BLaER1 (cell line): ENCODE results near the gene TAS1R2.

ENCODE experiments used
- H3K27ac ChIP-seq: shearing (Covaris generic); formaldehyde crosslinking; 2 replicates; pipeline ENCODE4 v1.8.1; 2022
- H3K27me3 ChIP-seq: shearing (Covaris generic); formaldehyde crosslinking; 2 replicates; pipeline ENCODE4 v1.8.1; 2022
- H3K36me3 ChIP-seq: shearing (Covaris generic); formaldehyde crosslinking; 2 replicates; pipeline ENCODE4 v1.8.1; 2022
- H3K4me1 ChIP-seq: shearing (Covaris generic); formaldehyde crosslinking; 2 replicates; pipeline ENCODE4 v1.8.1; 2022
- H3K4me2 ChIP-seq: shearing (Covaris generic); formaldehyde crosslinking; 2 replicates; pipeline ENCODE4 v1.8.1; 2022
- H3K4me3 ChIP-seq: shearing (Covaris generic); formaldehyde crosslinking; 2 replicates; pipeline ENCODE4 v1.8.1; 2022
- H3K9ac ChIP-seq: shearing (Covaris generic); formaldehyde crosslinking; 2 replicates; pipeline ENCODE4 v1.8.1; 2022
- H3K9me3 ChIP-seq: shearing (Covaris generic); formaldehyde crosslinking; 2 replicates; pipeline ENCODE4 v1.8.1; 2022
- H4K20me1 ChIP-seq: shearing (Covaris generic); formaldehyde crosslinking; 2 replicates; pipeline ENCODE4 v1.8.1; 2022
- Cebpa-rat ChIP-seq: shearing (Covaris generic); IDR thresholded peaks from 2 replicates; pipeline ENCODE4 v1.8.1; 2022

The TAS1R2 gene

DNA sequence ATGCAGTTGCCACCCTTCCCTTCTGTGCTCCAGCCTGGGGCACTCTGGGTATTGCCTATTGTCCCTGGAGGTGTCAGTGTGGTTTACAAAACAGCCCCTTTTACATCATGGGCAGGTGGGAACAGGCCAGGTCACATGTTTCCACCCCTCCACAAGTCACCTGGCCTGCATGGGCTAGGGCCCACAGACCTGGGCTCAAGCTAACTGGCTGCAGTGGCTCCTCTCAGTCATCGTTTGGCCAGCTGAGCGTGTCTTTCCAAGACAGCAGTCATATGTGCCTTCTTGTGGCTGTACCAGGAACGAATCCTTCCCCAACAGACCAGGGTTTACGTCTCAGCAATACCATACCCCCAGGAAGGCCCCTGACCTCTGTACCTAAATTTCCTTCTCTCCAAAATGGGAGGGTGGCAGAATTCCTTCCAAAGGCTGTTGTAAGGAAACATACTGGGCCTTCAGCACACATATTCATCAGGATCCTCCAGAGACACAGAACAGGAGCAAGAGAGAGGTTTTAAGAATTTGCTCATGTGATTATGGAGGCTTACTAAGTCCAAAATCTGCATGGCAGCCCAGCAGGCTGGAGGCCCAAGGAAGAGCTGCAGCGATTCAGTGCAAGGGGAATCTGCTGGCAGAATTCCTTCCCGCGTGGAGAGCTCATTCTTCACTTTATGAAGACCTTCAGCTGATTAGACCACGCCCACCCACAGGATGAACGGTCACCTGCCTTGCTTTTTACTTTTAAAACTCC lies 10.6 kb upstream of the TAS1R2 start:
- Histone ChIP-seq H3K4me2 (peak overlapping the region; percentile 78), H4K20me1 (no peaks in the 10 kb centered on the region), H3K27me3 (no peaks in the 10 kb centered on the region), H3K4me3 (no peak overlapping the region), H3K9me3 (no peaks in the 10 kb centered on the region), H3K4me1 (peaks cover 33% of the 10 kb centered on the region), H3K9ac (no peak overlapping the region), H3K36me3 (peaks cover 31% of the 10 kb centered on the region), H3K27ac (no peak overlapping the region; the same call in 1 of the 2 replicates)
- no peak for TF ChIP-seq Cebpa-rat

DNA sequence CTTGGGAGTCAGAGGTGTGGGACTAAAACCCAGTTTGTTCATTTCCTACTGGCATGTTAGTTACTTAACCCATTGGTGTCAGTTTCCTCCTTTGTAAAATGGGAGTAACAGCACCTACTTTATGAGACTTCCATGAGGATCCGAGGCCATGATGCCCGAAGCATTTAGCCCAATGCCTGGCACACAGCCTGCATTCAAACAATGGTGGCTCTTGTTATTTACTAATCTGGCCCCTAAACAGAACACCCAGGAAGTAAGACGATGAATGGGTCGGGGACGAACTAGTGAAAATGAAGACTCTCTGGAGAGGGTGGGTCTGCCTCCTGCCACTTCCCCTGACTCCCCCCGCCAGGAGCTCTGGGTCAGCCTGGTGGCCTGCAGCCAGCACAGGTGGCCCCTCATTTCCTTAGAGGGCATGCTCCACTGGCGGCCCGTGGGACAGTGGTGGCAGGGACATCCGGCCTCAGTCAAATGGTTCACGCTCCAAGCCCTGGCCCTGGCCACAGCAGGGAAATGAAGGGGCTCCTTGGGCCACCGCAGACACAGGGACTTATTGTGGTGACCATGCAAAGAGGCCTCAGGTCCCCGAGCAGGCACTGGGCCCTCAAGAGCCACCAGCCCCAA lies 9.5 kb upstream of the TAS1R2 start:
- Histone ChIP-seq H3K4me2 (peak overlapping the region; percentile 78), H3K27me3 (no peaks in the 10 kb centered on the region), H3K9me3 (no peaks in the 10 kb centered on the region), H3K36me3 (peaks cover 23% of the 10 kb centered on the region), H3K9ac (0 out of 2 replicates have a peak overlapping the region, but pooled peaks have one; percentile 12), H4K20me1 (no peaks in the 10 kb centered on the region), H3K27ac (peak overlapping the region; percentile 39), H3K4me1 (peaks cover 33% of the 10 kb centered on the region), H3K4me3 (no peak overlapping the region)
- no peak for TF ChIP-seq Cebpa-rat

DNA sequence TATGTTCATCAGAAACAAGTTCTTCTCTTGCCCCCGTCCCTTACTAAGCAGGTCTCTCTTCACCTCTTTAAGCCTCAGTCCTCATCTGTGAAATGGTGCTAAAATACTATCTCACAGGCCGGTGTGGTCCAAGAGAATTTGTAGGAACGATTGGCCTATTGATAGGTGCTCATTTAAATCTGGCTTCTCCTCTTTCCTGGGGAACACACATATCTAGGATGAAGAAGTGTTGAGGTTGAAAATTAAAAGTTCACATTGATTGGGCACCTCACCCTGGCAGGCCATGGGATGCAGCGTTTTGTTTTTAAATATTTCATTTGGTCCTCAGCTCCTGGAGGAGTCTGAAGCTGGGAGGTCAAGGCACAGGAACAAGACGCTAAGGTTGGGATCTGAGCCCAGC lies 8.9 kb upstream of the TAS1R2 start:
- peak overlapping the region; percentile 78; the same call in 1 of the 2 replicates for H3K4me2 ChIP-seq
- no peaks in the 10 kb centered on the region for H3K9me3 ChIP-seq
- no peak overlapping the region for H3K4me3 ChIP-seq
- peaks cover 18% of the 10 kb centered on the region for H3K36me3 ChIP-seq
- no peak overlapping the region for H3K27ac ChIP-seq
- TF ChIP-seq Cebpa-rat, result no peak
- H3K27me3 ChIP-seq, result no peaks in the 10 kb centered on the region
- H4K20me1 ChIP-seq, result no peaks in the 10 kb centered on the region
- no peak overlapping the region for H3K9ac ChIP-seq
- H3K4me1 ChIP-seq, result peaks cover 35% of the 10 kb centered on the region

DNA sequence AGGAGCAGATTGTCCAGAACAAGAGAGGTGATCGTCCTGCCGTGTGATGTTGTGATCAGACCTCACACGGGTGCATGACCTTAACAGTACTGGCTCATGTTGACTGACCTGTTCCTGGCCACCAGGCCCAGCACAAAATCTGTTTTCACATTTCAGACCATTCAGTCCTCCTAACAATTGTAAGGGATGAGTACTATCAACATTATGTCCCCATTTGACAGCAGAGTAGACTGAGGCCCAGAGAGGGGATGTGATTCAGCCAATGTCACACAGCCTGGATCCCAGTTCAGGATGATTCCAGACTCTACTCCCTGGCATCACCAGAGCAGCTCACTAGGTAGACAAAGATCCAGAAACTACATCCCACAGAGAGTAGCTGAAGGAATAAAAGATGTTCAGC lies 7.4 kb upstream of the TAS1R2 start:
- no peak for TF ChIP-seq Cebpa-rat
- H3K4me3 ChIP-seq, result no peak overlapping the region
- no peak overlapping the region for H3K9ac ChIP-seq
- no peaks in the 10 kb centered on the region for H3K9me3 ChIP-seq
- no peaks in the 10 kb centered on the region for H4K20me1 ChIP-seq
- no peak overlapping the region for H3K27ac ChIP-seq
- H3K4me1 ChIP-seq, result peaks cover 50% of the 10 kb centered on the region
- H3K4me2 ChIP-seq, result no peak overlapping the region
- H3K36me3 ChIP-seq, result peaks cover 3% of the 10 kb centered on the region; the same call in 1 of the 2 replicates
- H3K27me3 ChIP-seq, result no peaks in the 10 kb centered on the region

DNA sequence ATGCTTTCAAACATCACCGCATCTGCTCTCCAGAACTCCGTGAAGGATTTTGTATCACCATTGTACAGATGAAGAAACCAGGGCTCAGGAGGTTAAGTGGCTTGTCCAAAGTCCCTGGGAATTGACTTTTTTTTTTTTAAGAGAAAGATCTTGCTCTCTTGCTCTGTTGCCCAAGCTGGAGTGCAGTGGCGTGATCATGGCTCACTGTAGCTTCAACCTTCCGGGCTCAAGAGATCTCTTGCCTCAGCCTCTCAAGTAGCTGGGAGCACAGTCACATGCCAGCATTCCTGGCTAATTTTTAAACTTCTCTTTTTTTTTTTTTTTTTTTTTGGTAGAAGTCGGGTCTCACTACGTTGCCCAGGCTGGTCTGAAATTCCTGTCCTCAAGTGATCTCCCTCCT lies 6.9 kb upstream of the TAS1R2 start:
- Histone ChIP-seq H3K36me3 (no peaks in the 10 kb centered on the region), H3K9ac (no peak overlapping the region), H3K9me3 (no peaks in the 10 kb centered on the region), H3K27me3 (no peaks in the 10 kb centered on the region), H3K27ac (no peak overlapping the region), H3K4me3 (no peak overlapping the region), H4K20me1 (no peaks in the 10 kb centered on the region), H3K4me2 (no peak overlapping the region), H3K4me1 (peaks cover 49% of the 10 kb centered on the region)
- TF ChIP-seq Cebpa-rat, result no peak

DNA sequence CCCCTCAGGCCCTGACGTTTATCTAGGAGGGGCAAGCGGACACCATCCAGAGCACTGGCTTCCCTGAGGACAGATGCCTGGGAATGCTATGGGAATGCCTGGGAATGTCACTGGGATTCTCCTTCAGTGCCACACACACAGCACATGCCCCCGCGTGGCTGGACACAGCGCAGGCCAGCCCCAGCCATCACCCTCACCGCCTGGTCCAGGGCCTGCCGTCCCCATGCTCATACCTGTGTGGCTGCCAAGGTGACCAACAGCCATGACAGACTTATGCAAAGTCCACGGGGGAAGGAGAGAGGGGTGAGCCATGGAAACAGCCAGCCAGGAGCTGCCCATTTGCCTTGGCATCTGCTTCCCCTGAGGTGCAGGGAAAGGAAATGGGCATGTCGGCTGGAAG lies 5.7 kb upstream of the TAS1R2 start:
- Histone ChIP-seq H4K20me1 (no peaks in the 10 kb centered on the region), H3K27ac (no peak overlapping the region), H3K4me1 (peaks cover 46% of the 10 kb centered on the region), H3K9me3 (no peaks in the 10 kb centered on the region), H3K36me3 (no peaks in the 10 kb centered on the region), H3K27me3 (no peaks in the 10 kb centered on the region), H3K9ac (no peak overlapping the region), H3K4me2 (peak overlapping the region; percentile 51), H3K4me3 (no peak overlapping the region)
- TF ChIP-seq Cebpa-rat, result no peak

DNA sequence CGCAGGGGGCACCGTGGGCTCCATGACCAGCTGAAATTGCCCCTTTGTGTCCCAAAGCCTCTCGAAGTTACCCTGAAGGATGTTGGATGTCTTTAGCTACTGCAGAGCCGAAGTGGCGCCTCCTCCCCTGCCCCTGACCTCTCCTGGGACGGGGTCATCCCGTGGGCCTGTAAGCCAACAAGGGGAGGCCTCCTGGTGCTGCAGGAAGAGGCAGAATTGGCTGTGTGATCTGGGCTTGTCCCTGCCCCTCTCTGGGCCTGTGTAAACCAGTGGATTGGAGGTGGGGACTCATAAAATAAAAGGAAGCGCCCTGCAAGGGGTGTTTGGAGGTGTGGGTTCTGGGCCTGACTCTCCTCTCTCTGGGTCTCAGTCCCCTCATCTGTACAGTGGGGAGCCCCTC lies 2.1 kb upstream of the TAS1R2 start:
- Histone ChIP-seq H3K27me3 (no peaks in the 10 kb centered on the region), H3K4me2 (peak overlapping the region; percentile 58), H3K9me3 (no peaks in the 10 kb centered on the region)

DNA sequence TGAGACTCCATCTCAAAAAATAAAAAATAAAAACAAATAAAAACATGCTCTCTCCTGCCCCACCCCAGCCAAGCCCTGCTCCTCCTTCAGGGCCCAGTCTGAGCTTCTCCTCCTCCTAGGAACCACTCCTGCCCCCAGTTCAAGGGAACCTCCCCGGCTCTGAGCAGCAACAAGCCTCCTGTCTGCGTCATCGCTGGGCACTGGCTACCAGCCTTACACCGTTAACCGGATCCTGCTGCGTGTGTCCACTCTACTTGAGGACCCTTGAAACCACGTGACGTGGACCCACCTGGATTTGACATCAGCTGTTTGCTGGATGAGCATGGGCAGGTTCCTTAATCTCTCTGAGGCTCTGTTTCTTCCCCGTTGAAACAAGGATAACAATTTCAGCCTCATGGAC lies 1.6 kb upstream of the TAS1R2 start:
- Histone ChIP-seq H3K9me3 (no peaks in the 10 kb centered on the region), H3K36me3 (no peaks in the 10 kb centered on the region), H3K4me3 (no peak overlapping the region), H3K9ac (no peak overlapping the region), H3K27ac (no peak overlapping the region), H3K4me1 (peaks cover 31% of the 10 kb centered on the region), H3K4me2 (no peak overlapping the region), H4K20me1 (no peaks in the 10 kb centered on the region), H3K27me3 (no peaks in the 10 kb centered on the region)
- no peak for TF ChIP-seq Cebpa-rat

More for the DNA sequence above, 2.1 kb upstream of the TAS1R2 start:
- Histone ChIP-seq H3K27ac (no peak overlapping the region), H4K20me1 (no peaks in the 10 kb centered on the region), H3K9ac (no peak overlapping the region), H3K4me1 (peaks cover 31% of the 10 kb centered on the region), H3K36me3 (no peaks in the 10 kb centered on the region), H3K4me3 (no peak overlapping the region)
- no peak for TF ChIP-seq Cebpa-rat

DNA sequence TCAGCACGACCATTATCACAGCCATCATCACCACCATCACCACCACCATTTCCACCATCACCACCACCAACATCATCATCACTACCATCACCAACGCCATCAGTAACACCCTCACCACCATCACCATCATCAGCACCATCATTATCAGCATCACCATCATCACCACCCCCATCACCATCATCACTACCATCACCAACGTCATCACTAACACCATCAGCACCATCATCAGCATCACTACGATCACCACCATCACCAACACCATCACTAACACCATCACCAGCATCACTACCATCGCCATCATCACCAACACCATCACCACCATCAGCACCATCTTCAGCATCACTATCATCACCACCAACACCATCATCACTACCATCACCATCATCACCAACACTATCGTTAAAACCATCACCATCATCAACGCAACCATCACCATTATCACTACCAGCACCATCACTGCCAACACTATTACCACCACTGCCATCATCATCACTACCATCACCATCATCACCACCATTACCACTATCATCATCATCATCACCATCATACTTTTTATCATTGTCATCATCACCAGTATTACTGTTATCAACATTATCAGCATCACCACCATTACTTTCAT lies 1.3 kb downstream of the TAS1R2 start:
- peaks cover 17% of the 10 kb centered on the region for H3K4me1 ChIP-seq
- no peak overlapping the region for H3K9ac ChIP-seq
- H3K9me3 ChIP-seq, result no peaks in the 10 kb centered on the region
- H3K27me3 ChIP-seq, result no peaks in the 10 kb centered on the region
- no peaks in the 10 kb centered on the region for H4K20me1 ChIP-seq
- TF ChIP-seq Cebpa-rat, result no peak
- H3K36me3 ChIP-seq, result no peaks in the 10 kb centered on the region
- no peak overlapping the region for H3K4me2 ChIP-seq
- no peak overlapping the region for H3K27ac ChIP-seq
- no peak overlapping the region for H3K4me3 ChIP-seq

DNA sequence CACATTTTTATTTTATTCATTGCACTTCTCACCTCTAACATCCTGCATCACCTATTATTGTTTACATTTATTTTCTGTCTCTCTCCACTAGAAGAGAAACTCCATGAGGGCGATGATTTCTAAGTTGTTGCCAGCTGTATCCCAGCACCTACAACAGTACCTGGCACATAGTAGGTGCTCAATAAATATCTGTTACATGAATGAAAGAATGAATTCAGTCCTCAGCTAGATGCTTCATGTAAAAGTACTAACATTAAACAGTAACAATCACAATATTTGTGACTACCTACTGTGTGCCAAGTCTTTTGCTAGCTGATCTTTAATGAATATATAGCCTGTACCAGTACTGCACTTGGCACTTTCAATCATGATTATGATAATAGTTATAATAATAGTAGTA lies 3.0 kb downstream of the TAS1R2 start:
- no peak for TF ChIP-seq Cebpa-rat
- Histone ChIP-seq H3K27ac (no peak overlapping the region), H3K27me3 (no peaks in the 10 kb centered on the region), H3K9ac (no peak overlapping the region), H3K9me3 (no peaks in the 10 kb centered on the region), H3K4me1 (no peaks in the 10 kb centered on the region), H3K36me3 (no peaks in the 10 kb centered on the region), H3K4me3 (no peak overlapping the region), H3K4me2 (no peak overlapping the region), H4K20me1 (no peaks in the 10 kb centered on the region)
